Ishikawa (cell line): ENCODE data around the gene SLC6A19.

ENCODE experiments used
- CEBPB ChIP-seq: IDR thresholded peaks from 2 replicates; pipeline ENCODE4 v1.6.1; 2012
- CREB1 ChIP-seq: IDR thresholded peaks from 2 replicates; pipeline ENCODE4 v1.6.1; 2012; ENCODE audit warnings: low read depth
- EGR1 ChIP-seq: IDR thresholded peaks from 2 replicates; pipeline ENCODE4 v1.6.1; 2012
- EP300 ChIP-seq: IDR thresholded peaks from 2 replicates; pipeline ENCODE4 v1.6.1; 2012; ENCODE audit warnings: borderline replicate concordance
- FOXM1 ChIP-seq: IDR thresholded peaks from 2 replicates; pipeline ENCODE4 v1.6.1; 2012; ENCODE audit warnings: low read depth, borderline replicate concordance
- RAD21 ChIP-seq: IDR thresholded peaks from 2 replicates; pipeline ENCODE4 v1.6.1; 2012; ENCODE audit warnings: low read depth
- TAF1 ChIP-seq: IDR thresholded peaks from 2 replicates; pipeline ENCODE4 v1.6.1; 2012; ENCODE audit warnings: low read depth, mild to moderate bottlenecking
- TCF12 ChIP-seq: IDR thresholded peaks from 2 replicates; pipeline ENCODE4 v1.6.1; 2012; ENCODE audit warnings: low read depth
- TEAD4 ChIP-seq: IDR thresholded peaks from 2 replicates; pipeline ENCODE4 v1.6.1; 2012
- TF ChIP-seq, protein P1 (sequence below): IDR thresholded peaks from 2 replicates; pipeline ENCODE4 v1.6.1; 2012; ENCODE audit warnings: low read depth, mild to moderate bottlenecking
- TF ChIP-seq, protein P2 (sequence below): IDR thresholded peaks from 2 replicates; pipeline ENCODE4 v1.6.1; 2012
- TF ChIP-seq, protein P3 (sequence below): IDR thresholded peaks from 2 replicates; pipeline ENCODE4 v1.6.1; 2012

DNA sequence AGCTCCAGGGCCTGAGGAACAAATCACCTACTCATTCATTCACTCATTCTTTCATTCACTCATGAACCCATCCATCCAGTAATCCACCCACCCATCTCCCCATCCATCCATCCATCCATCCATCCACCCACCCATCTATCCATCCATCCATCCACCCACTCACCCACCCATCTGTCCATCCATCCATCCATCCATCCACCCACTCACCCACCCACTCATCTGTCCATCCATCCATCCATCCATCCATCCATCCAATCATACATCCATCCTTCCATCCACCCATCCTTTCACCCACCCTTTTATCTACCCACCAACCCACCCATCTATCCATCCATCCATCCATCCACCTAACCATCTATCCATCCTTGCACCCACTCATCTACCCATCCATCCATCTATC lies 35.5 kb upstream of the SLC6A19 start:
- no peak for TF ChIP-seq FOXM1
- TF ChIP-seq, protein P1, sequence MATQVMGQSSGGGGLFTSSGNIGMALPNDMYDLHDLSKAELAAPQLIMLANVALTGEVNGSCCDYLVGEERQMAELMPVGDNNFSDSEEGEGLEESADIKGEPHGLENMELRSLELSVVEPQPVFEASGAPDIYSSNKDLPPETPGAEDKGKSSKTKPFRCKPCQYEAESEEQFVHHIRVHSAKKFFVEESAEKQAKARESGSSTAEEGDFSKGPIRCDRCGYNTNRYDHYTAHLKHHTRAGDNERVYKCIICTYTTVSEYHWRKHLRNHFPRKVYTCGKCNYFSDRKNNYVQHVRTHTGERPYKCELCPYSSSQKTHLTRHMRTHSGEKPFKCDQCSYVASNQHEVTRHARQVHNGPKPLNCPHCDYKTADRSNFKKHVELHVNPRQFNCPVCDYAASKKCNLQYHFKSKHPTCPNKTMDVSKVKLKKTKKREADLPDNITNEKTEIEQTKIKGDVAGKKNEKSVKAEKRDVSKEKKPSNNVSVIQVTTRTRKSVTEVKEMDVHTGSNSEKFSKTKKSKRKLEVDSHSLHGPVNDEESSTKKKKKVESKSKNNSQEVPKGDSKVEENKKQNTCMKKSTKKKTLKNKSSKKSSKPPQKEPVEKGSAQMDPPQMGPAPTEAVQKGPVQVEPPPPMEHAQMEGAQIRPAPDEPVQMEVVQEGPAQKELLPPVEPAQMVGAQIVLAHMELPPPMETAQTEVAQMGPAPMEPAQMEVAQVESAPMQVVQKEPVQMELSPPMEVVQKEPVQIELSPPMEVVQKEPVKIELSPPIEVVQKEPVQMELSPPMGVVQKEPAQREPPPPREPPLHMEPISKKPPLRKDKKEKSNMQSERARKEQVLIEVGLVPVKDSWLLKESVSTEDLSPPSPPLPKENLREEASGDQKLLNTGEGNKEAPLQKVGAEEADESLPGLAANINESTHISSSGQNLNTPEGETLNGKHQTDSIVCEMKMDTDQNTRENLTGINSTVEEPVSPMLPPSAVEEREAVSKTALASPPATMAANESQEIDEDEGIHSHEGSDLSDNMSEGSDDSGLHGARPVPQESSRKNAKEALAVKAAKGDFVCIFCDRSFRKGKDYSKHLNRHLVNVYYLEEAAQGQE, result no peak
- TF ChIP-seq, protein P2, sequence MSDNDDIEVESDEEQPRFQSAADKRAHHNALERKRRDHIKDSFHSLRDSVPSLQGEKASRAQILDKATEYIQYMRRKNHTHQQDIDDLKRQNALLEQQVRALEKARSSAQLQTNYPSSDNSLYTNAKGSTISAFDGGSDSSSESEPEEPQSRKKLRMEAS, result no peak
- no peak for TF ChIP-seq EP300
- TF ChIP-seq RAD21, result no peak
- TF ChIP-seq CEBPB, result no peak
- TF ChIP-seq TAF1, result no peak
- TF ChIP-seq EGR1, result no peak
- no peak for TF ChIP-seq TEAD4
- no peak for TF ChIP-seq TCF12
- no peak for TF ChIP-seq CREB1
- TF ChIP-seq, protein P3, sequence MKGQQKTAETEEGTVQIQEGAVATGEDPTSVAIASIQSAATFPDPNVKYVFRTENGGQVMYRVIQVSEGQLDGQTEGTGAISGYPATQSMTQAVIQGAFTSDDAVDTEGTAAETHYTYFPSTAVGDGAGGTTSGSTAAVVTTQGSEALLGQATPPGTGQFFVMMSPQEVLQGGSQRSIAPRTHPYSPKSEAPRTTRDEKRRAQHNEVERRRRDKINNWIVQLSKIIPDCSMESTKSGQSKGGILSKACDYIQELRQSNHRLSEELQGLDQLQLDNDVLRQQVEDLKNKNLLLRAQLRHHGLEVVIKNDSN, result no peak
